Measurements from ENCODE around the gene GALNT16. TPM values are rescaled to one million over a fixed set of nuclear protein-coding genes. Genes with fewer than 3 reads are reported as not detected.

Gene GALNT16
- total RNA-seq, 1 donor from 2014 or later = 12.4 TPM

- Mint-ChIP-seq H3K27me3 (peaks cover 9% of the 10 kb centered on the region), H3K9me3 (no peaks in the 10 kb centered on the region), H3K4me1 (ENCODE audit: unreplicated experiment) (peaks cover 7% of the 10 kb centered on the region), H3K36me3 (no peaks in the 10 kb centered on the region), H3K27ac (no peak overlapping the region), H3K4me3 (no peak overlapping the region)
- no peak for DNase-seq (ENCODE audit: extremely low spot score, unreplicated experiment)
- TF ChIP-seq CTCF (conservative IDR thresholded peaks at IDR 0.05) = no peak
Measured at GRCh38 chr14:69356903-69357543, 97.1 kb downstream of the GALNT16 start.

- no peaks in the 10 kb centered on the region for H3K36me3 Mint-ChIP-seq
- H3K27ac Mint-ChIP-seq = no peak overlapping the region
Measured at GRCh38 chr14:69357544-69358200, 97.7 kb downstream of the GALNT16 start.

DNA sequence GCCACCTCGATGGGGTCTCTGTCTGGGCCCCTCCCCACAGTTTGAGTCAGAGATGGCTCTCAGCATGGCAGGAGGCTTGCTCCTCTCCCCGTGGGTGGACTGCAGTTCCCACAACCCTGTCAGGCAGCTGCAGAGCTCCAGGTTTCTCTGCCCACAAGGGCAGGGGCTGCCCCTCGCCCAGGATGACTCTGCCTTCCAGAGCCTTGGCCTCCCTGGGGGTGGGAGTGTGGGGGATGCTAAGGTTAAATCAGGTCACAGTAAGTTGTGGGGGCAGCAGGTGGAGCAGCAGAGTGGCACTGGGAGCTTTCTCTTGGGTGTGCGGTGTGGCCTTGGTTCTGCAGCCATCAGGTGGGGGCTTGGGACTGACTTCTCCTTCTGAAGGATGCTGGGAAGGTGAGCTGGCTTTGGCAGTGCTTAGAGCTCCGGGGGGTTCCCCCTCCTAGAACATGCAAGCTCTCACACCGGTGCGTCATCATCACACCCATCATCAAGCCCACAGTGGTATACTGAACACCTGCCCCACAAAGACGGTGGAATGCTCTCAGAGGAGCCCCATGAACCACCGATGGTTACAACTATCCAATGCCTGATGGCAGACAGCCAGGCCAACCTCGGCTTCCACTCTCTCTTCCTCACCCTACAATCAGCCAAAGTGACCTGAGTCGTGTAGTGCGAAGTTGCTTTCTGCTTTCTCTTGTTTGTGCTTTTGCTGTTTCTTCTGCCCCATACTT lies 98.4 kb downstream of the GALNT16 start:
- no peak for DNase-seq (ENCODE audit: extremely low spot score, unreplicated experiment)
- H3K4me3 Mint-ChIP-seq = no peak overlapping the region
- peaks cover 9% of the 10 kb centered on the region for H3K27me3 Mint-ChIP-seq
- no peaks in the 10 kb centered on the region for H3K9me3 Mint-ChIP-seq
- H3K36me3 Mint-ChIP-seq = no peaks in the 10 kb centered on the region
- H3K4me1 Mint-ChIP-seq (ENCODE audit: unreplicated experiment) = peaks cover 7% of the 10 kb centered on the region
- no peak for TF ChIP-seq CTCF (conservative IDR thresholded peaks at IDR 0.05)
- no peak overlapping the region for H3K27ac Mint-ChIP-seq

More at GRCh38 chr14:69357544-69358200, 97.7 kb downstream of the GALNT16 start:
- DNase-seq (ENCODE audit: extremely low spot score, unreplicated experiment) = no peak
- no peaks in the 10 kb centered on the region for H3K9me3 Mint-ChIP-seq
- H3K4me1 Mint-ChIP-seq (ENCODE audit: unreplicated experiment) = peaks cover 7% of the 10 kb centered on the region
- TF ChIP-seq CTCF (conservative IDR thresholded peaks at IDR 0.05) = no peak
- no peak overlapping the region for H3K4me3 Mint-ChIP-seq
- peaks cover 9% of the 10 kb centered on the region for H3K27me3 Mint-ChIP-seq

GRCh38 chr14:69358966-69359365 lies 99.0 kb downstream of the GALNT16 start:
- Mint-ChIP-seq H3K4me3 (no peak overlapping the region), H3K27ac (no peak overlapping the region), H3K27me3 (peaks cover 11% of the 10 kb centered on the region), H3K4me1 (ENCODE audit: unreplicated experiment) (peaks cover 7% of the 10 kb centered on the region), H3K9me3 (no peaks in the 10 kb centered on the region), H3K36me3 (no peaks in the 10 kb centered on the region)
- no peak for DNase-seq (ENCODE audit: extremely low spot score, unreplicated experiment)
- TF ChIP-seq CTCF (conservative IDR thresholded peaks at IDR 0.05) = no peak

DNA sequence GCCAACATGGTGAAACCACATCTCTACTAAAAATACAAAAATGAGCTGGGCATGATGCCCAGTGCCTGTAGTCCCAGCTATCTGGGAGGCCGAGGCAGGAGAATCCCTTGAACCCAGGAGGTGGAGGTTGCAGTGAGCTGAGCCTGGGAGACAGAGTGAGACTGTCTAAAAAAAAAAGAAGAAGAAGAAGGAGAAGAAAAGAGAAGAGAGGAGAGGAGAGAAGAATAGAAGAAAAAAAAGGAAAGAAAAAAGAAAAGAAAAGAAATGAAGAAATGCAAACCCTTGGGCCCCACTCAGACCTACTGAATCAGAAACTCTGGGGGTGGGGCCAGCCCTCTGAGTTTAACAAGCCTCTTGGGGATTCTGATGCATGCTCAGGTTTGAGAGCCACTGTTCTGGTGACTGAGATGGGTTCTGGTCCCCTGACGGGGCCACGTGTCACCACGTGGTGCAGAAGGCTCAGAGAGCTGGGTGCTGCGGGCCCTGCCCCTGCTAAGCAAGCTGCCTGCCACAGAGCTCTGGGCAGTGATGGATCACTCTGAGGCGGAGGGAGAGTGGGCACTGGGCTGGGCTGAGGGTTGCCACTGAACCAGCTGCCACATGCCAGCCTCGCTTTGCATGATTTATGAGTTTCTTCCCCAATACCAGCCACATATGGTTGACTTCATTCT lies 100.6 kb downstream of the GALNT16 start:
- Mint-ChIP-seq H3K4me1 (ENCODE audit: unreplicated experiment) (no peaks in the 10 kb centered on the region), H3K36me3 (no peaks in the 10 kb centered on the region), H3K9me3 (no peaks in the 10 kb centered on the region), H3K4me3 (no peak overlapping the region), H3K27ac (no peak overlapping the region), H3K27me3 (peaks cover 10% of the 10 kb centered on the region)
- no peak for TF ChIP-seq CTCF (conservative IDR thresholded peaks at IDR 0.05)
- DNase-seq (ENCODE audit: extremely low spot score, unreplicated experiment) = no peak
